Erythroblast (primary cell): ENCODE measurements around the gene RILP.

ENCODE experiments used
- GATA1 ChIP-seq: IDR thresholded peaks from 2 replicates; pipeline ENCODE4 v1.6.1; 2011; ENCODE audit warnings: low read depth, mild to moderate bottlenecking, control low read depth, low read length, moderate library complexity
- POLR2A ChIP-seq: IDR thresholded peaks from 2 replicates; pipeline ENCODE4 v1.6.1; 2011; ENCODE audit warnings: mild to moderate bottlenecking, low read length

- TF ChIP-seq POLR2A, result no peak
- no peak for TF ChIP-seq GATA1
These were observed 43.2 kb downstream of the RILP start for GRCh38 chr17:1606352-1606985.
